ENCODE data around the gene ADAMTSL1.

Gene ADAMTSL1

DNA sequence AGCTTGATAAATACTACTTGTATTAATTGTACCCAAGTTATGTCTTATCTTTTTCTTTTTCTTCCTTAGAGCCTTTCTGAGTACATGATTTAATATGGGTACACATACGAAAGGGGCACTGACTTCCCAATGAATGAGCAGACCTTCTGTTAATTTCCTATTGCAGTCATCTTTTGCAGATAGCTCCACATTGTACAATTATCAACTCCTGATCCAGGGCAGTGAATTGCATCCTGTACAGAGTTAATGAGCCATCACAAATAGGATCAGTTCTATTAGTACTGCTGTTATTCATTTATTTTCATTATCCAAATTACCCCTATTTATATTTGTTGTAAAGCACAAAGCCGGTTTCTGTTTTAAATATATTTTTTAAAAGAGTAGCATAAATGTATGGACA is 105.6 kb downstream of the ADAMTSL1 start:
- Histone ChIP-seq H3K9ac (ENCODE audit: low read length) (no peak overlapping the region), H2AFZ (ENCODE audit: low read depth, low read length, severe bottlenecking) (no peak overlapping the region), H3K27ac (ENCODE audit: low read depth, low read length) (no peak overlapping the region), H3F3A (ENCODE audit: insufficient read depth) (no peaks in the 10 kb centered on the region), H3K79me2 (ENCODE audit: insufficient read depth, low read length) (no peaks in the 10 kb centered on the region), H3K9me3 (ENCODE audit: insufficient read depth, low read length) (no peaks in the 10 kb centered on the region), H3K4me3 (ENCODE audit: insufficient read depth, low read length, poor library complexity, severe bottlenecking) (no peak overlapping the region), H3K4me2 (ENCODE audit: low read depth, low read length, poor library complexity, severe bottlenecking) (no peak overlapping the region), H4K20me1 (ENCODE audit: low read depth, low read length) (no peaks in the 10 kb centered on the region), H3K9me2 (replicated peaks; ENCODE audit: insufficient read depth, low read length) (no peaks in the 10 kb centered on the region), H3K27me3 (ENCODE audit: low read length) (no peaks in the 10 kb centered on the region), H3K36me3 (ENCODE audit: low read length) (no peaks in the 10 kb centered on the region)
- TF ChIP-seq CTCF (IDR thresholded peaks at IDR 0.05; ENCODE audit: insufficient read depth, low read length, poor library complexity, severe bottlenecking): no peak
- TF ChIP-seq EZH2phosphoT487 (conservative IDR thresholded peaks at IDR 0.05; ENCODE audit: low read length): no peak

GRCh38 chr9:18580151-18580550 is 106.2 kb downstream of the ADAMTSL1 start:
- H3F3A ChIP-seq (ENCODE audit: insufficient read depth): no peaks in the 10 kb centered on the region
- H3K9ac ChIP-seq (ENCODE audit: low read length): no peak overlapping the region
- no peak overlapping the region for H3K4me2 ChIP-seq (ENCODE audit: low read depth, low read length, poor library complexity, severe bottlenecking)
- H3K36me3 ChIP-seq (ENCODE audit: low read length): no peaks in the 10 kb centered on the region
- H3K9me2 ChIP-seq (replicated peaks; ENCODE audit: insufficient read depth, low read length): no peaks in the 10 kb centered on the region
- TF ChIP-seq EZH2phosphoT487 (conservative IDR thresholded peaks at IDR 0.05; ENCODE audit: low read length): no peak
- no peak for TF ChIP-seq CTCF (IDR thresholded peaks at IDR 0.05; ENCODE audit: insufficient read depth, low read length, poor library complexity, severe bottlenecking)
- no peak overlapping the region for H2AFZ ChIP-seq (ENCODE audit: low read depth, low read length, severe bottlenecking)
- no peaks in the 10 kb centered on the region for H4K20me1 ChIP-seq (ENCODE audit: low read depth, low read length)
- H3K79me2 ChIP-seq (ENCODE audit: insufficient read depth, low read length): no peaks in the 10 kb centered on the region
- no peaks in the 10 kb centered on the region for H3K27me3 ChIP-seq (ENCODE audit: low read length)
- H3K4me3 ChIP-seq (ENCODE audit: insufficient read depth, low read length, poor library complexity, severe bottlenecking): no peak overlapping the region
- no peak overlapping the region for H3K27ac ChIP-seq (ENCODE audit: low read depth, low read length)
- no peaks in the 10 kb centered on the region for H3K9me3 ChIP-seq (ENCODE audit: insufficient read depth, low read length)

GRCh38 chr9:18585996-18586395 is 112.0 kb downstream of the ADAMTSL1 start:
- Histone ChIP-seq H3K9me2 (replicated peaks; ENCODE audit: insufficient read depth, low read length) (no peaks in the 10 kb centered on the region), H4K20me1 (ENCODE audit: low read depth, low read length) (no peaks in the 10 kb centered on the region), H3K4me3 (ENCODE audit: insufficient read depth, low read length, poor library complexity, severe bottlenecking) (no peak overlapping the region), H2AFZ (ENCODE audit: low read depth, low read length, severe bottlenecking) (no peak overlapping the region), H3K79me2 (ENCODE audit: insufficient read depth, low read length) (no peaks in the 10 kb centered on the region), H3K36me3 (ENCODE audit: low read length) (no peaks in the 10 kb centered on the region), H3F3A (ENCODE audit: insufficient read depth) (no peaks in the 10 kb centered on the region), H3K27ac (ENCODE audit: low read depth, low read length) (no peak overlapping the region), H3K27me3 (ENCODE audit: low read length) (no peaks in the 10 kb centered on the region), H3K4me2 (ENCODE audit: low read depth, low read length, poor library complexity, severe bottlenecking) (no peak overlapping the region), H3K9ac (ENCODE audit: low read length) (no peak overlapping the region), H3K9me3 (ENCODE audit: insufficient read depth, low read length) (no peaks in the 10 kb centered on the region)
- TF ChIP-seq EZH2phosphoT487 (conservative IDR thresholded peaks at IDR 0.05; ENCODE audit: low read length) (no peak), CTCF (IDR thresholded peaks at IDR 0.05; ENCODE audit: insufficient read depth, low read length, poor library complexity, severe bottlenecking) (no peak)

Data from SU-DHL-6 (cell line).